Aorta (tissue), 5 donors: ENCODE results near the gene ST6GALNAC2. TPM values are rescaled to one million over a fixed set of nuclear protein-coding genes. Genes with fewer than 3 reads are reported as not detected.

Experiments used
- ATAC-seq: fragments of 200-7000 bp; cut with Tn5 transposase; one replicate; pipeline ENCODE4 v1.9.1; 2022; ENCODE audit warnings: moderate library complexity; ENCODE audit not compliant: low FRiP score
- DNase-seq, 2 donors: peaks; one replicate each; pipeline ENCODE4 v3.0.0-alpha.2; 2020
- H3K27ac ChIP-seq, 2 donors: one replicate each; pipeline ENCODE4 v1.5.1; 2013; ENCODE audit warnings: low read length in 2 of 2, mild to moderate bottlenecking in 2 of 2, moderate library complexity in 2 of 2, control low read depth in 1 of 2, inconsistent platforms in 1 of 2, low read depth in 1 of 2
- H3K27me3 ChIP-seq, 2 donors: one replicate each; pipeline ENCODE4 v1.6.1; 2013; ENCODE audit warnings: control low read depth in 1 of 2, low read length in 1 of 2, mild to moderate bottlenecking in 1 of 2, moderate library complexity in 1 of 2; ENCODE audit not compliant: insufficient read depth in 2 of 2, control insufficient read depth in 1 of 2
- H3K36me3 ChIP-seq, 2 donors: one replicate each; pipeline ENCODE4 v1.6.1; 2013; ENCODE audit warnings: control low read depth in 1 of 2, low read length in 1 of 2, mild to moderate bottlenecking in 1 of 2; ENCODE audit not compliant: insufficient read depth in 2 of 2, control insufficient read depth in 1 of 2
- H3K4me1 ChIP-seq, 2 donors: one replicate each; pipeline ENCODE4 v1.6.1; 2013; ENCODE audit warnings: low read length in 2 of 2, control low read depth in 1 of 2, mild to moderate bottlenecking in 1 of 2, moderate library complexity in 1 of 2; ENCODE audit not compliant: insufficient read depth in 2 of 2, control insufficient read depth in 1 of 2
- H3K4me3 ChIP-seq, 2 donors: one replicate each; pipeline ENCODE4 v1.5.1; 2013; ENCODE audit warnings: low read length in 2 of 2, control low read depth in 1 of 2, mild to moderate bottlenecking in 1 of 2
- H3K9me3 ChIP-seq: one replicate; pipeline ENCODE4 v1.6.1; 2013; ENCODE audit warnings: mild to moderate bottlenecking, low read length; ENCODE audit not compliant: control insufficient read depth
- WGBS, 2 donors: extraction: QIAGEN DNeasy Blood & Tissue Kit; methylation state at CpG; one replicate each; pipeline ENCODE4 v1.1.7; 2013; 5-methylcytosine and 5-hydroxymethylcytosine counted together
- intact Hi-C, 2 donors: fragments of 100-400 bp; cut with DNase I; formaldehyde crosslinking; loops; one replicate each; pipeline versions ENCODE4 v1.14.2 to v1.15.0; 2022
- polyA plus RNA-seq, 2 donors: library from polyadenylated mRNA; stranded (reverse); fragments of 200-250 nt; gene quantifications; one replicate each; pipeline ENCODE4 v1.2.3, GENCODE V29; 2013
- total RNA-seq, 2 donors: library from RNA; stranded (reverse); fragmentation: NEBNext Ultra II Directional; extraction: Animal tissue kit (Norgen Biotek cat#: 25700); gene quantifications; one replicate each; pipeline ENCODE4 v1.2.1, GENCODE V29; 2021
- donor health status: healthy with polysubstance abuse.
- donor health status: Bipolar disorder and iron deficiency.
- donor health status: DM: no; HTN: no; CAD: no.
- donor health status: DM: no; HTN: no; CAD: no.
- donor health status: DM: yes; HTN: yes; CAD: no.

ST6GALNAC2 gene
- total and polyA plus RNA-seq, 4 donors, result 2.0 to 7.6 (median 2.5) TPM; not detected in 1

DNA sequence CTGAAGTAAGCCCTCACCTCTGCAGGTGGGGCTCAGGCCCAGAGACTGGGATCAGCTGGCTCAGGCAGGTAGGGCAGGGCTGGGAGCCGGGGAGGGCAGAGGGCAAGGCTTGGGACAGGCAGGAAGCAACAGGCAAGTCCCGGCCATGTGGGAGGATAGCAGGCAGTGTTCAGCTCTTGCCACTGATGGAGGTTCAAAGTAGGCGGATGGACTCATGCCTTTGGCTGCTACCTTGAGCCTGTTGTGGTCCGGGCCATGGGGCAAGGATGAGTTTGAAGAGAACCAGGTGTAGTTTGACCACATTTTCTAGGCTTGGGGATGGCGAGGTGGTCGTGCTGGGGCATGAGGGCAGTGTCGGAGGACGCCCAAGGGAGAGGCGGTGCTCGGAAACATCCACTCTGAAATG is 43.1 kb downstream of the ST6GALNAC2 start:
- WGBS, 2 donors, result 82 to 84% methylated on average over 10 of the region's 10 CpGs
- DNase-seq, result no peak
- intact Hi-C loops, result no loop called here
- Histone ChIP-seq H3K27me3 (no peaks in the 10 kb centered on the region), H3K27ac (no peak overlapping the region), H3K36me3 (no peaks in the 10 kb centered on the region), H3K4me3 (no peak overlapping the region), H3K4me1 (no peaks in the 10 kb centered on the region), H3K9me3 (no peaks in the 10 kb centered on the region)
- ATAC-seq, result no peak

DNA sequence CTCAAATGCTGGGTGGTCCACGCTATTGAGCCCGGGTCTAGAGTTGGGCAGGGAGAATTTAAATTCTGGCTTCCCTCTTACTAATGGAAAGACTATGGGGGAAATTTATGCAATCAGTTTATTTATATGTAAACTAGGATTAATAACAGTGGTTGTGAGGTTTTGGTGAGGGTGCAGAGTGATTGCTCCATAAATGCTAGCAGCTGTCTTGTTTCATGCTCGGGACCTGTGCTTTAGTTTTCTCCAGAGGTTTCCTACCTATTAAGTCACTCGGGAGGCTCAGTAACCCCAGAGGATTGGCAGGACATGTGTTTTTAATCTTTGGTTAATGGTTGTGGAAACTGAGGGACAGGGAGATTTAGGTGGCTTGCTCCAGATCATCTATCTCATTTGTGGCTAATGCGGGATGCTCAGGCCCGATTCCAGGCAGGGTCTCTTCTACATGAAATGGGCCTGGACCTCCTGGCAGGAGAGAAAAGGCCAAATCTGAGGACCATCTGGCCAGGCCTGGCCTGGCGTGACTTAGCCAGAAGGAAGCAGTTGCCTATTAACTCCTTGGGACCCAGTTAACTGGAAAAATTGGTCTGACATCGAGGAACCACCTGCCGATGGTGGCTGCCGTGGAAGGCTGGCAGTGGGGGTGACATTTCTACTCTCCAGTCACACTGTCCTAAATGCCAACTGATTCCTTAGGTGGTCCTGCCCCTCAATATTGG is 43.8 kb downstream of the ST6GALNAC2 start:
- Histone ChIP-seq H3K4me3 (no peak overlapping the region), H3K9me3 (no peaks in the 10 kb centered on the region), H3K27ac (no peak overlapping the region), H3K36me3 (no peaks in the 10 kb centered on the region), H3K4me1 (no peaks in the 10 kb centered on the region), H3K27me3 (no peaks in the 10 kb centered on the region)
- intact Hi-C loops, result no loop called here
- 86 to 87% methylated on average over 10 of the region's 10 CpGs for WGBS, 2 donors
- DNase-seq (no peak), ATAC-seq (no peak)

DNA sequence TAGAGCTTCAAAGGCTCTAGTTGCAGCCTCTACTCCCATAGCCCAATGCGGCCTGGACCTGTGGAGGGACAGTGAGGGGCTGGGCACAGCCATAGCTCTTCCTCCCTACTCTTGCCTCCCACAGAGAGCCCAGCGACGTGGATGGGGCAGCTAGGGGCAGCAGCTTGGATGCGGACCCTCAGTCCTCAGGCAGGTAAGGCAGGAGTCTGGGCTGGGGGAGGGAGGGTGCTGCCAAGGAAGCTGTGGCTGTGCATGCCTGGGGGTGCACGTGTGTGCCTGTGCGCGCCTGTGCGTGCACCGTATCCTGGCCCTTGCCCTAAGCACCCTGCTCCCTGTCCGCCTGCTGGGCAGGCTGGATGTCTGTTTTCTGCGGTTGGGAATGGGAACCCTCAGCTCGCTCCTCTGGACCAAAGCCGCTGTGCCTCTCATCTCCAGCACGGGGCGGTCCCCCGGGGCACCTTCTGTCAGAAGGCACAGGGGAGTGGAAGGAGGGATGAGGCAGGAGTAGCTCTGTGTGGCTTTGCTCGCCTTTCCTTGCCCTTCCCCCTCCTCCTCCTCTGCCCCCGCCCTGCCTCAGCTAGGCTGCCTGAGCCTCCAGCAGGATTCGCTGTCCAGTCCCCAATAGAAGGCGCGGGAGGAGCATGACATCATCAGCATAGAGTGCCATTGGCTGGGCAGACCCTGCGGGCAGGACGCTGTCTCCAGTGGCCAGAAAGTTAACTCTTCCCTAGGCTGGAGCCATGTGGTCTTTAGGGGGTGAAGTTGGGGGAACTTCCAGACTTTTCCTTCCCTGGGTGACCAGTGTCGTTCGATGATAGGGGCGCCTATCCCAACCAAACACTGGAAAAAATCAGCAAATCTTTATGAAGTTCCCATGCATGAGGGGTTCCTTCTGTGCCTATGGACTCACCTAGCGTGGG is 45.0 kb downstream of the ST6GALNAC2 start:
- H3K27me3 ChIP-seq, result no peaks in the 10 kb centered on the region
- WGBS, 2 donors, result 4 to 5% methylated on average over 27 of the region's 27 CpGs
- no peaks in the 10 kb centered on the region for H3K4me1 ChIP-seq
- no peaks in the 10 kb centered on the region for H3K9me3 ChIP-seq
- peak; percentile 95 to 96 for DNase-seq
- no peak overlapping the region for H3K27ac ChIP-seq
- H3K4me3 ChIP-seq, result peak overlapping the region in 1 of 2 donors; percentile 12
- H3K36me3 ChIP-seq, result no peaks in the 10 kb centered on the region
- peak; percentile 94 for ATAC-seq
- intact Hi-C loops, result no loop called here

DNA sequence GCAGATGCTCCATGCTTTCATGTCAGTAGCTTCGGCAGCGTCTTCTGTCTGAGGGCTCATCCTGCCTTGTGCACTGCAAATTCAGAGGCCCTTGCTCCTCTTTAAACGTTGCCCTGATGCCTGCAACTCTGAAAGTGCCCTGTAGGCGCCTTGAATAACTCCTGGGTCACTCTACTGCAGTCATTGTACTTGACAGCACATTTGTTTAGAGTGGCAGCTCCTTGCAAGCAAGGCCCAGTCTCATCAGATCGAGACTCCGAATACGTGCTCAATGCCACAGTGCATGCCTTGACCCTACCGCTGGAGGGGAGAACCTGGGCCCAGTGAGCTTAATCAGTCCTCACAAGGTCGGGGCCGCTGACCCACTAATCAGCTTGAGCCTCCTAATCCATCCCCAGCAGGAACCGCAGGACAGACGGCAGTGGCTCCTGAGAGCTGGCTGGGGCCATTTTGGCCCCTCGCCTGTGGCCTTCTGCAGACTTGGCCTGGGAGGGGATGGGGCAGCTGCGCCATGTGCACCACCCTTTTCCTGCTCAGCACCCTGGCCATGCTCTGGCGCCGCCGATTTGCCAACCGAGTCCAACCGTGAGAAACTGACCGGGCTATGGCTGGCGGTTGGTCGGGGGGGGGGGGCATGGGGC is 45.9 kb downstream of the ST6GALNAC2 start, which contains the start of gene PRCD:
Gene PRCD (plus strand): TSS at position 414 of the 641 bp plus-strand sequence. CDS start 98 bp downstream, at position 512.
- peak; percentile 47 to 60 for DNase-seq
- Histone ChIP-seq H3K27me3 (no peaks in the 10 kb centered on the region), H3K4me3 (peak within 1 kb of the TSS in 1 of 2 donors; percentile 12), H3K27ac (no peak within 1 kb of the TSS), H3K9me3 (no peaks in the 10 kb centered on the region), H3K36me3 (no peaks in the 10 kb centered on the region), H3K4me1 (no peaks in the 10 kb centered on the region)
- ATAC-seq, result no peak
- 76 to 88% methylated on average over 21 to 22 of the region's 22 CpGs for WGBS, 2 donors
- intact Hi-C loops, result no loop called here

DNA sequence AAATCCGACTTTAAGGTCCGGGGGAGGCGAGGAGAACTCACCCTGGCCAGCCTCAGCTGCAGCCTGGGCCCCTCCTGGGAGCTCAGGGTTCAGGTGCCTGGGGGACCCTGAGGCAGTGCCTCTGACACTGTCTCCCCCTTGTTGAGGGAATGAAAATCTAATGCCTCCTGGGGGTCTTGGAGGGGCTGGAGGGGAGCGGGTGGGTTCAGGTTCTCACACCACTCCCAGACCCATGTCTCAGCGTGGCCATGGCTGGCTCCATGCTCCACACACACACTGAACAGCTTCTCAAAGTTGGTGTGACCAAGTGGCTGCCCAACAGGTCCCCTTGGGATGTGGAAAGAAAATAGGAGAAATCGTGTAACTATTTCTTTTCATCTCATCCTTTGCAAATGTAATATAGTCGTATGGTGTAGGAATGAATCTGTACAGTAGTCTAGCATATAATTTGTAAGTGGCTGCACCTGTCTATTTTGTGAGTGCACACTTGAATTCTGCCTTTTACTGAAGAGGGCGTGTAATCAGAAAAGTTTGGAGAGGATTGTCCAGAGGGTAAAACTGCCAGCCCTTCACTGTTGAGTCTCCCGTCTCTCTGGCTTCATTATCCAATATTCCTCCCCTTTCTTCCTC is 46.6 kb downstream of the ST6GALNAC2 start:
- Histone ChIP-seq H3K4me3 (no peak overlapping the region), H3K4me1 (no peaks in the 10 kb centered on the region), H3K9me3 (no peaks in the 10 kb centered on the region), H3K27me3 (no peaks in the 10 kb centered on the region), H3K27ac (no peak overlapping the region), H3K36me3 (no peaks in the 10 kb centered on the region)
- DNase-seq, result peak in 1 of 2 donors; percentile 31
- intact Hi-C loops, result no loop called here
- 82 to 89% methylated on average over 9 of the region's 9 CpGs for WGBS, 2 donors
- ATAC-seq, result no peak

DNA sequence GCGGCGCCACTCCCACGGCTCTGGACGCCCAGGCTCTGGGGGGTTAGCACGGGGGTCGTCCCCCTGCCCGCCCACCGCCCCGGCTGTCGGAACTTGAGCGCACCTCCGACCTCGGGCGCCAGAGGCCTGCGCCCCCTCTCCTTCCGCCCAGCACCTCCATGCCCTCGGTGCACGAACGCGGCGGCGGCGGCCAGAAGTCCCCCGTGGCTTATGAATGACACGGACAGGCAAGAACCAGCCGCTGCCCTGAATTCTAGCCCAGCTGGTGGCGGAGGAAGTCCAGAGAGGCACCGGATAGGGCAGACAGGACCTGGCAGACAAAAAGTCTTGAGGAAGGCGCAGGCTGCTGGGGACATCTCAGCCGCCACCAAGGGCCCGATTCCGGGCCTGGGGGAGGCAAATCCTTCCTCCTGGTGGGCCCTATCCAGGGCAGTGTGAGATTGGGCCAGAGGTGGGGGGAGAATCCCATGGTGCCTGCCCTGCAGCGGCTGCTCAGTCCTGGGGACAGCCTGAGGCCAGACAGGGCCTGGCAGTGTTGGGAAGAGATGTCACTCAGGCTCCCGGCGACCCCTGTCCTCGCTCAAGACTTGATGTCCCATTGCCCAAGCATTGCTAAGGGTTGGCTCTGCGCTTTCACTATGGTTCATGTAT is 47.3 kb downstream of the ST6GALNAC2 start:
- Histone ChIP-seq H3K4me3 (no peak overlapping the region), H3K9me3 (no peaks in the 10 kb centered on the region), H3K27ac (no peak overlapping the region), H3K36me3 (no peaks in the 10 kb centered on the region), H3K4me1 (no peaks in the 10 kb centered on the region), H3K27me3 (no peaks in the 10 kb centered on the region)
- intact Hi-C loops, result no loop called here
- WGBS, 2 donors, result 33 to 41% methylated on average over 28 to 37 of the region's 37 CpGs
- peak in 1 of 2 donors; percentile 53 for DNase-seq
- no peak for ATAC-seq

DNA sequence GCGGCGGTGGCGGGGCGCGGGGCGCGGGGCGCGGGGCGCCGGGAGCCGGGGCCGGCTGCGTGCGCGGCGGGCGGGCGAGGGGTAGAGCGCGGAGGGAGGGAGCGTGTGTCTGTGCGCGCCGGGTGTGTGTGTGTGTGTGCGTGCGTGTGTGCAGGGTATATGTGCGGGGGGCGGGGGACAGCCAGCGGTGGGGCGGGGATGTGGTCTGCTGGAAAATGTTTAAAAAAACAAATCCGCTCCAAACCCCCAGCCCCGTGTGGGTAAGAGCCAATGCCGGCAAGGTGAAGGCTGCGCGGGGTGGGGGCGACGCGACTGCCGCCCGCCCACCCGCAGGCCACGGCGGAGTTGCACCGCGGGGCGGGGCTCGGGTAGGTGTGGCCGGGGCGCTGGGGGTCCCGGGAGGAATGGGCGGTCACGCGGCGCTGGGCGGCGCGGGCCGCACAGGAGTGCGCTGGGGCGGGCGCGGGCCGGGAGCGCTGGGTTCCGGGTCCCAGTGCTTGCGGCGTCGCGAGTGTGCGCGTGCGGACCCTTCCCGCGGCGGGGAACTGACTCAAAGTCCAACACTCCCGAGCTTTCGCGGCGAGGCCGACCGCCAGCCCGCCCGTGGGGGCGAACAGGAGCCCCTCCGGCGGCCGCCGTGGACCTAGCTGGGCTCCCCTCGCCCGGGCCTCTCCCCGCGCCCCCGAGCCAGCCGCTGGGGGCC is 47.9 kb downstream of the ST6GALNAC2 start, which contains the start of gene CYGB:
Gene CYGB (minus strand): TSS at position 132 of the 703 bp plus-strand sequence. CDS start 167 bp downstream, outside the sequence.
- H3K9me3 ChIP-seq, result no peaks in the 10 kb centered on the region
- peak within 1 kb of the TSS; percentile 8 to 11 for H3K4me3 ChIP-seq
- intact Hi-C loops, result no loop called here
- H3K4me1 ChIP-seq, result no peaks in the 10 kb centered on the region
- H3K27me3 ChIP-seq, result no peaks in the 10 kb centered on the region
- no peaks in the 10 kb centered on the region for H3K36me3 ChIP-seq
- H3K27ac ChIP-seq, result no peak within 1 kb of the TSS
- WGBS, 2 donors, result 1% methylated on average over 32 to 95 of the region's 95 CpGs
- DNase-seq, result peak; percentile 54 to 81
- peak; percentile 42 for ATAC-seq
